ENCODE measurements around the gene SETD7. TPM values are rescaled to one million over a fixed set of nuclear protein-coding genes. Genes with fewer than 3 reads are reported as not detected.

SETD7 gene
- total RNA-seq, 4 donors from 2014 or later, result 19.7 to 31.3 (median 24.8) TPM

DNA sequence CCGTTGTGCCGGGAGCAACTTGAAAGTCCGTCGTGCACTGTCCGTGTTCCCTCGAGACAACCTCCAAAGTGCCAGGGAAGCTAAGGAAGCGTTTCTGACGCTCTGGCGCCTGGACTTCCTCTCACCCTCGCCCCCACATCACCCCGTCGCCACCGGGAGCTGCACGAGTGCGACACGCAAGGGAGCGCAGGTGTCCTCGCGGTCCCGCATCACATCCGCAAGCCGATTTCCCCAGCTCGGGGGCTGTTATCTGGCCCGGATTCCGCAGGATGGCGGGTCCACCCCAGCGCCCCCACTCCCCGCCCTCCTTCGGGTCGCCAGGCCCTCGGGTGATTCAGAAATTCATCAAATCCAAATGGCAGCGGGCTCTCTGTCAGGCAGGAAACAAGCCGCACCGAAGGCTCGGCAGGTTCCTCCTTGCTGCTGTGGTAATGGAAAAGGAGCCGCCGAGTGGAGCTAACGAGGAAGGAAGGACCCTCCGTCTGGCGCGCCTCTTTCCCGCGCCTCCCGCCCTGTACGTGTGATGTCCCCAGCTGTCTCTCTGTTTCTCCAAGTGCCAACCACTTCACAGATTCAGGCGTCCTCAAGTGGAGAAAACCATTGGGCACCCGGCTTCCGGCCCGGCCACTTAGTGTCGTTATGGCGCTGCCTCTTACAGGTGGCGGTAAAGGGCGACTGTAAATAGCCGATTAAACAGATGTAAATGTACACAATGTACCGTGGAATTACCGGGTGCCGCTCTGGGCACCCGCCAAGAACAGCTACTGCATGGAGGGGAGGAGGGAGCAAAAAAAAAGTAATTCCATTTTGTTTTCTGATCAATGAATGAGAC is 921 bp upstream of the SETD7 start:
- Histone ChIP-seq H3K4me1 (peaks cover 6 to 58% (median 35%) of the 10 kb centered on the region in 4 donors), H3K36me3 (no peaks in the 10 kb centered on the region), H3K9me3 (no peaks in the 10 kb centered on the region), H3K27ac (peak overlapping the region; percentile 88 to 98 (median 94)), H3K27me3 (no peaks in the 10 kb centered on the region), H3K4me3 (peak overlapping the region; percentile 64 to 95 (median 79))
- peak; percentile 81 for DNase-seq
- intact Hi-C loops (cut with DNase I; ENCODE audit: low total_unique reads) (no loop called here), in situ Hi-C loops (cut with MboI; ENCODE audit: low pct_ligation_motif_present in 1 of 4, low pct_unique_long_range_greater_than_20kb in 1 of 4, low sequenced_read_pairs in 3 of 4) (no loop called here)
- WGBS, 2 donors (ENCODE audit: low coverage in 1 of 2), result 0% methylated on average over 57 of the region's 58 CpGs; no CpG with 5 or more reads in 1 of the 2 donors
- TF ChIP-seq, protein P1, sequence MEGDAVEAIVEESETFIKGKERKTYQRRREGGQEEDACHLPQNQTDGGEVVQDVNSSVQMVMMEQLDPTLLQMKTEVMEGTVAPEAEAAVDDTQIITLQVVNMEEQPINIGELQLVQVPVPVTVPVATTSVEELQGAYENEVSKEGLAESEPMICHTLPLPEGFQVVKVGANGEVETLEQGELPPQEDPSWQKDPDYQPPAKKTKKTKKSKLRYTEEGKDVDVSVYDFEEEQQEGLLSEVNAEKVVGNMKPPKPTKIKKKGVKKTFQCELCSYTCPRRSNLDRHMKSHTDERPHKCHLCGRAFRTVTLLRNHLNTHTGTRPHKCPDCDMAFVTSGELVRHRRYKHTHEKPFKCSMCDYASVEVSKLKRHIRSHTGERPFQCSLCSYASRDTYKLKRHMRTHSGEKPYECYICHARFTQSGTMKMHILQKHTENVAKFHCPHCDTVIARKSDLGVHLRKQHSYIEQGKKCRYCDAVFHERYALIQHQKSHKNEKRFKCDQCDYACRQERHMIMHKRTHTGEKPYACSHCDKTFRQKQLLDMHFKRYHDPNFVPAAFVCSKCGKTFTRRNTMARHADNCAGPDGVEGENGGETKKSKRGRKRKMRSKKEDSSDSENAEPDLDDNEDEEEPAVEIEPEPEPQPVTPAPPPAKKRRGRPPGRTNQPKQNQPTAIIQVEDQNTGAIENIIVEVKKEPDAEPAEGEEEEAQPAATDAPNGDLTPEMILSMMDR (IDR thresholded peaks at IDR 0.05), result peak in 3 of 5 experiments; percentile 5 to 10 (median 9)
- TF ChIP-seq POLR2A (IDR thresholded peaks at IDR 0.05) (peak; percentile 55), EP300 (IDR thresholded peaks at IDR 0.05; ENCODE audit: low read depth) (no peak), POLR2AphosphoS5 (IDR thresholded peaks at IDR 0.05) (peak in 2 of 3 donors; percentile 40 to 69)

DNA sequence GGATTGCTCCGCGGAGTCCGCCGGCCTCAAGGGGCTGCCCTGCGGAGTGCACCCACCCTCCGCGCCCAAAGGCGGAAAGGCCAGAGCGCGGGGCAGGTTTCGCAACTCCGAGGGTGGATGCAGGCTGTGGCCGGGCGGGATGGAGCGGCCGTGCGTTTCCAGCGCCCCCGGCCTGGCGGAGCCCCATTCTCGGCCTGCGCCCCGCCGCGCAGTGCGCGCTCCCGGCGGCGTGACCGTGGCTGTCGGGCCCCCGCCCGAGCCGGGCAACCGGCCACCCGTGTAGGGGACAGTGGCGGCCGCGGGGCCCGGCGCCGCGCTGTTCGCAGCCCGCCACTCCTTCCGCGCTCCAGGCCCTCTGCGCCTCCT is 331 bp downstream of the SETD7 start:
- Histone ChIP-seq H3K9me3 (no peaks in the 10 kb centered on the region), H3K36me3 (no peaks in the 10 kb centered on the region), H3K4me3 (peak overlapping the region; percentile 64 to 95 (median 79)), H3K27me3 (no peaks in the 10 kb centered on the region), H3K27ac (peak overlapping the region; percentile 88 to 98 (median 94)), H3K4me1 (peaks cover 6 to 71% (median 40%) of the 10 kb centered on the region in 4 donors)
- intact Hi-C loops (cut with DNase I; ENCODE audit: low total_unique reads) (no loop called here), in situ Hi-C loops (cut with MboI; ENCODE audit: low pct_ligation_motif_present in 1 of 4, low pct_unique_long_range_greater_than_20kb in 1 of 4, low sequenced_read_pairs in 3 of 4) (no loop called here)
- peak; percentile 49 for DNase-seq
- WGBS, 2 donors (ENCODE audit: low coverage in 1 of 2), result 0% methylated on average over 10 of the region's 49 CpGs; no CpG with 5 or more reads in 1 of the 2 donors
- TF ChIP-seq POLR2AphosphoS5 (IDR thresholded peaks at IDR 0.05), result no peak
- no peak for TF ChIP-seq POLR2A (IDR thresholded peaks at IDR 0.05)
- TF ChIP-seq, protein P1 (IDR thresholded peaks at IDR 0.05), result no peak
- no peak for TF ChIP-seq EP300 (IDR thresholded peaks at IDR 0.05; ENCODE audit: low read depth)

DNA sequence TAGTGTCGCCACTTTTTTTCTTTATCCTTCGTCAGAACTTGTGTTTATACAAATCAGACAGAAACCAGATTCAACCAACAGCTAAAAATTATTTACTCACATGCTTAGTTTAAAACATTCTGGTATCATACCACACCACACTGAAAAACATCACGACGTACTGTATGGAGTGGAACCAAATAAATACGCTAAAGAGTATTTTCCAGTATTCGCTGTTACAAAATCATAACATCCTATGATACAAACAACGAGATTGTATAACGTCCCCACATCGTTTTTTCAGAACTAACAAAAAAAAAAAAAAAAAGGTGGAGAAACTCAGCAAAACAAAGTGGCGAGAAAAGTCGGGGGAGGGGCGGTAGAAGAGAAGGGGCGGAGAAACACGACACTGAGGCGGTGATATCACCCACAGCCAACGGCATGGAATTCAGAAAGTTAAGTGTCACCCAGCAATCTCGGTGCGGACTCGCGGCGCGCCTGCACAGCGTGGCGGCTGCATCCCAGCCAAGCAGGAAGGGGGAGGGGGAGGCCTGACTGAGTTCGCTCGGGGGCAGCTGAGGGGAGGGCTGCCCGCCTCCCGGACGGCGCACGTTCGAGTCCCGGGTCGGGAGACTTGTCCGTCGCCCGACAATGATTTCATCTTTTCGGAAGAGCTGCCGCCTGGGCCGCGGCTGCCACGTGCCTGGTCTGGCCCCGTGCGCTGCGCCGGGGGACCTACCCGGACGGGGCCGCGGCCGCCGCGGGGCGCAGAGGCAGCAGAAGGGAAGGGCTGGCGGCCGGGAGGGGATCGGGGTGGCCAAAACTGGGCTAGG is 920 bp downstream of the SETD7 start:
- in situ Hi-C loops (cut with MboI; ENCODE audit: low pct_ligation_motif_present in 1 of 4, low pct_unique_long_range_greater_than_20kb in 1 of 4, low sequenced_read_pairs in 3 of 4), result no loop called here
- intact Hi-C loops (cut with DNase I; ENCODE audit: low total_unique reads), result no loop called here
- TF ChIP-seq POLR2AphosphoS5 (IDR thresholded peaks at IDR 0.05) (peak; percentile 89 to 94 (median 93)), EP300 (IDR thresholded peaks at IDR 0.05; ENCODE audit: low read depth) (no peak), POLR2A (IDR thresholded peaks at IDR 0.05) (peak; percentile 90)
- TF ChIP-seq, protein P1 (IDR thresholded peaks at IDR 0.05), result no peak
- H3K27ac ChIP-seq, result peak overlapping the region; percentile 88 to 98 (median 94)
- DNase-seq, result peak; percentile 89
- peak overlapping the region; percentile 64 to 95 (median 79) for H3K4me3 ChIP-seq
- H3K4me1 ChIP-seq, result peaks cover 6 to 72% (median 39%) of the 10 kb centered on the region in 4 donors
- no peaks in the 10 kb centered on the region for H3K9me3 ChIP-seq
- H3K27me3 ChIP-seq, result no peaks in the 10 kb centered on the region
- H3K36me3 ChIP-seq, result no peaks in the 10 kb centered on the region
- 2 to 5% methylated on average over 16 to 48 of the region's 57 CpGs for WGBS, 2 donors (ENCODE audit: low coverage in 1 of 2)

DNA sequence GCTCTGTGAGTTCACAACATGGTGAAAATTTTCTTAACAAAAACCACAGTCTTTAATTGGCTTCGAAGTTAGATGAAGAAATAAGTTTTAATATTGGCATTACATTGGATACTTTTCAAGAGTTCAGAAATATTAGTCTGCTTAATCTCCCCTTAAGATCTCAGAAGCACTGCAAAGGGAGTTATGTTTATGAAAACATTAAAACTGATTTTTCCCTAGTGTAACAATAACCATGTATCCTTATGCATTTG is 1.5 kb downstream of the SETD7 start:
- H3K4me3 ChIP-seq, result peak overlapping the region; percentile 0 to 95 (median 64)
- H3K27me3 ChIP-seq, result no peaks in the 10 kb centered on the region
- 58 to 59% methylated on average over 1 of the region's 1 CpG for WGBS, 2 donors (ENCODE audit: low coverage in 1 of 2)
- H3K9me3 ChIP-seq, result no peaks in the 10 kb centered on the region
- no peak for DNase-seq
- in situ Hi-C loops (cut with MboI; ENCODE audit: low pct_ligation_motif_present in 1 of 4, low pct_unique_long_range_greater_than_20kb in 1 of 4, low sequenced_read_pairs in 3 of 4) (no loop called here), intact Hi-C loops (cut with DNase I; ENCODE audit: low total_unique reads) (no loop called here)
- H3K36me3 ChIP-seq, result no peaks in the 10 kb centered on the region
- TF ChIP-seq POLR2AphosphoS5 (IDR thresholded peaks at IDR 0.05), result peak in 1 of 3 donors; percentile 74
- no peak for TF ChIP-seq POLR2A (IDR thresholded peaks at IDR 0.05)
- peak overlapping the region; percentile 88 to 98 (median 94) for H3K27ac ChIP-seq
- peaks cover 6 to 73% (median 39%) of the 10 kb centered on the region in 4 donors for H3K4me1 ChIP-seq
